ENCODE measurements around the gene ELOVL6.

DNA sequence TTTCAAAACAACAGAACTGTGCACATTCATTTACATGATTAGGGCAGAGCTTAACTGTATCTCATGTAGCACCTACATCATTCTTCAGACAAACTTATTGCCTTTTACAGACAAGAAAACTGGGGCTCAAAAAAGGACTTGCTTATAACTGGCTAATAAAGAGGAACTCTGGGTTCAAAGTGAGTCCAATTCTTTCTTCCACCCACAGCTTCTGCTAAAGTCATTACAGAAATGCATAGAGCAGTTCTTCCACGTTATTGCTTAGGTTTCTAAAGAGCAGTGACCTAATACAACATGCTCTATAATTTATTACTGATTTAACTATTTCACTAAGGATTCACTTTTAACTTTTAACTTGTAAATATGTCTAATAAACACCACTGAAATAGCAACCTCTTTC is 60.6 kb downstream of the ELOVL6 start:
- TF ChIP-seq, protein P1, sequence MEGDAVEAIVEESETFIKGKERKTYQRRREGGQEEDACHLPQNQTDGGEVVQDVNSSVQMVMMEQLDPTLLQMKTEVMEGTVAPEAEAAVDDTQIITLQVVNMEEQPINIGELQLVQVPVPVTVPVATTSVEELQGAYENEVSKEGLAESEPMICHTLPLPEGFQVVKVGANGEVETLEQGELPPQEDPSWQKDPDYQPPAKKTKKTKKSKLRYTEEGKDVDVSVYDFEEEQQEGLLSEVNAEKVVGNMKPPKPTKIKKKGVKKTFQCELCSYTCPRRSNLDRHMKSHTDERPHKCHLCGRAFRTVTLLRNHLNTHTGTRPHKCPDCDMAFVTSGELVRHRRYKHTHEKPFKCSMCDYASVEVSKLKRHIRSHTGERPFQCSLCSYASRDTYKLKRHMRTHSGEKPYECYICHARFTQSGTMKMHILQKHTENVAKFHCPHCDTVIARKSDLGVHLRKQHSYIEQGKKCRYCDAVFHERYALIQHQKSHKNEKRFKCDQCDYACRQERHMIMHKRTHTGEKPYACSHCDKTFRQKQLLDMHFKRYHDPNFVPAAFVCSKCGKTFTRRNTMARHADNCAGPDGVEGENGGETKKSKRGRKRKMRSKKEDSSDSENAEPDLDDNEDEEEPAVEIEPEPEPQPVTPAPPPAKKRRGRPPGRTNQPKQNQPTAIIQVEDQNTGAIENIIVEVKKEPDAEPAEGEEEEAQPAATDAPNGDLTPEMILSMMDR (IDR thresholded peaks at IDR 0.05 in 2 of 3, conservative IDR thresholded peaks at IDR 0.05 in 1 of 3; ENCODE audit: borderline replicate concordance in 1 of 3, insufficient read depth in 1 of 3, low read depth in 2 of 3, low read length in 2 of 3): no peak
- TF ChIP-seq, protein P2, sequence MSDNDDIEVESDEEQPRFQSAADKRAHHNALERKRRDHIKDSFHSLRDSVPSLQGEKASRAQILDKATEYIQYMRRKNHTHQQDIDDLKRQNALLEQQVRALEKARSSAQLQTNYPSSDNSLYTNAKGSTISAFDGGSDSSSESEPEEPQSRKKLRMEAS (IDR thresholded peaks at IDR 0.05): no peak
- TF ChIP-seq EZH2 (IDR thresholded peaks at IDR 0.05) (no peak), CEBPB (IDR thresholded peaks at IDR 0.05; ENCODE audit: low read depth) (no peak), JUND (IDR thresholded peaks at IDR 0.05) (no peak), RAD21 (IDR thresholded peaks at IDR 0.05; ENCODE audit: low read depth) (no peak), POLR2A (IDR thresholded peaks at IDR 0.05; ENCODE audit: borderline replicate concordance, extremely low read depth, insufficient read depth, insufficient read length) (no peak), FOSL1 (IDR thresholded peaks at IDR 0.05; ENCODE audit: low read depth) (no peak), YY1 (IDR thresholded peaks at IDR 0.05; ENCODE audit: extremely low read depth, insufficient replicate concordance, low read depth, low read length) (no peak)
- TF ChIP-seq, protein P3, sequence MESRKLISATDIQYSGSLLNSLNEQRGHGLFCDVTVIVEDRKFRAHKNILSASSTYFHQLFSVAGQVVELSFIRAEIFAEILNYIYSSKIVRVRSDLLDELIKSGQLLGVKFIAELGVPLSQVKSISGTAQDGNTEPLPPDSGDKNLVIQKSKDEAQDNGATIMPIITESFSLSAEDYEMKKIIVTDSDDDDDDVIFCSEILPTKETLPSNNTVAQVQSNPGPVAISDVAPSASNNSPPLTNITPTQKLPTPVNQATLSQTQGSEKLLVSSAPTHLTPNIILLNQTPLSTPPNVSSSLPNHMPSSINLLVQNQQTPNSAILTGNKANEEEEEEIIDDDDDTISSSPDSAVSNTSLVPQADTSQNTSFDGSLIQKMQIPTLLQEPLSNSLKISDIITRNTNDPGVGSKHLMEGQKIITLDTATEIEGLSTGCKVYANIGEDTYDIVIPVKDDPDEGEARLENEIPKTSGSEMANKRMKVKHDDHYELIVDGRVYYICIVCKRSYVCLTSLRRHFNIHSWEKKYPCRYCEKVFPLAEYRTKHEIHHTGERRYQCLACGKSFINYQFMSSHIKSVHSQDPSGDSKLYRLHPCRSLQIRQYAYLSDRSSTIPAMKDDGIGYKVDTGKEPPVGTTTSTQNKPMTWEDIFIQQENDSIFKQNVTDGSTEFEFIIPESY (IDR thresholded peaks at IDR 0.05; ENCODE audit: extremely low read depth, insufficient replicate concordance, low read length): no peak
- TF ChIP-seq, protein P4, sequence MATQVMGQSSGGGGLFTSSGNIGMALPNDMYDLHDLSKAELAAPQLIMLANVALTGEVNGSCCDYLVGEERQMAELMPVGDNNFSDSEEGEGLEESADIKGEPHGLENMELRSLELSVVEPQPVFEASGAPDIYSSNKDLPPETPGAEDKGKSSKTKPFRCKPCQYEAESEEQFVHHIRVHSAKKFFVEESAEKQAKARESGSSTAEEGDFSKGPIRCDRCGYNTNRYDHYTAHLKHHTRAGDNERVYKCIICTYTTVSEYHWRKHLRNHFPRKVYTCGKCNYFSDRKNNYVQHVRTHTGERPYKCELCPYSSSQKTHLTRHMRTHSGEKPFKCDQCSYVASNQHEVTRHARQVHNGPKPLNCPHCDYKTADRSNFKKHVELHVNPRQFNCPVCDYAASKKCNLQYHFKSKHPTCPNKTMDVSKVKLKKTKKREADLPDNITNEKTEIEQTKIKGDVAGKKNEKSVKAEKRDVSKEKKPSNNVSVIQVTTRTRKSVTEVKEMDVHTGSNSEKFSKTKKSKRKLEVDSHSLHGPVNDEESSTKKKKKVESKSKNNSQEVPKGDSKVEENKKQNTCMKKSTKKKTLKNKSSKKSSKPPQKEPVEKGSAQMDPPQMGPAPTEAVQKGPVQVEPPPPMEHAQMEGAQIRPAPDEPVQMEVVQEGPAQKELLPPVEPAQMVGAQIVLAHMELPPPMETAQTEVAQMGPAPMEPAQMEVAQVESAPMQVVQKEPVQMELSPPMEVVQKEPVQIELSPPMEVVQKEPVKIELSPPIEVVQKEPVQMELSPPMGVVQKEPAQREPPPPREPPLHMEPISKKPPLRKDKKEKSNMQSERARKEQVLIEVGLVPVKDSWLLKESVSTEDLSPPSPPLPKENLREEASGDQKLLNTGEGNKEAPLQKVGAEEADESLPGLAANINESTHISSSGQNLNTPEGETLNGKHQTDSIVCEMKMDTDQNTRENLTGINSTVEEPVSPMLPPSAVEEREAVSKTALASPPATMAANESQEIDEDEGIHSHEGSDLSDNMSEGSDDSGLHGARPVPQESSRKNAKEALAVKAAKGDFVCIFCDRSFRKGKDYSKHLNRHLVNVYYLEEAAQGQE (IDR thresholded peaks at IDR 0.05; ENCODE audit: low read depth): no peak
